Activated T-cell treated with anti-CD3 and anti-CD28 coated beads for 1 hour (primary cell): ENCODE results near the gene MALRD1.
"Not testable (repeated sequence)": the region's sequence is repeated elsewhere in the genome, so short reads cannot be mapped to it uniquely, and the experiment has no call there.

Experiments used
- DNase-seq: peaks from one replicate; pipeline ENCODE4 v3.0.0-alpha.2; 2020; ENCODE audit warnings: low read depth

Gene MALRD1

GRCh38 chr10:19498393-19499290, 450.0 kb downstream of the MALRD1 start:
- DNase-seq: no peak

DNA sequence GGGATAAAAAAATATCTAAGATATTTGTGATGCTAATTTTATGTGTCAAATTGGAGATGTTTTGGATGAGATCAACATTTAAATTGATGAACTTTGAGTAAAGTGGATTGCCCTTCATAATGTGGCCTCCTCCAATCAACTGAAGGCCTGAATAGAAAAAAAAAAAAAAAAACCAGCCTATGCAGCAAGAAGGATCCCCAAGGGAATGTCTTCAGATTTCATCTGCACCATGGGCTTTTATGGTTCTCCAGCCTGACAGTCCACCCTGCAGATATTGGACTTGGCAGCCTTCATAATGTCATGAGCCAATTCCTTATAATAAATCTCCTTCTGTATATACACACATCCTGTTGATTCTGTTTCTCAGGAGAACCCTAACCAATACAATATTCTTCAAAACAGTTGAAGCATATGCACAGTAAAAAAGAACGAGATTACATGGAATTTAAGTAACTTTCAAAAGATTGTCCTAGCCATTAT, 450.7 kb downstream of the MALRD1 start:
- no peak for DNase-seq

DNA sequence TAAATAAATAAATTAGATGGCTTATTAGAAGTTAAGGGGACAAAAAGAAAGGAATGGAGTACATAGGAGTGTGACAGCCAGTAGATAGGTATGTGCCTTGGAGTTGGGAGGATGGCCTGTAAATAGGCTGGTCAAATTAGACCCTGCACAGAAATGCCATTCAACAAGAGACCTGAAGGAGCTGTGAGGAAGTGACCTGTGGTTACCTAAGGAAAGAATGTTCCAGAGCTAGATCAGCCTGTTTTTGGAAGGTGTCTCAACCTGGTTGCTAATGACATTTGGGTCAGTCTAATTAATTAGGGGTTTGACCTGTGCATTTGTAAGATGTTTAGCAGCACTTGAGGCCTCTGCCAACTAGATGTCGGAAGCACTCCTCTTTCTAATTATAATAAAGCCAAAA, 452.4 kb downstream of the MALRD1 start:
- DNase-seq: no peak

DNA sequence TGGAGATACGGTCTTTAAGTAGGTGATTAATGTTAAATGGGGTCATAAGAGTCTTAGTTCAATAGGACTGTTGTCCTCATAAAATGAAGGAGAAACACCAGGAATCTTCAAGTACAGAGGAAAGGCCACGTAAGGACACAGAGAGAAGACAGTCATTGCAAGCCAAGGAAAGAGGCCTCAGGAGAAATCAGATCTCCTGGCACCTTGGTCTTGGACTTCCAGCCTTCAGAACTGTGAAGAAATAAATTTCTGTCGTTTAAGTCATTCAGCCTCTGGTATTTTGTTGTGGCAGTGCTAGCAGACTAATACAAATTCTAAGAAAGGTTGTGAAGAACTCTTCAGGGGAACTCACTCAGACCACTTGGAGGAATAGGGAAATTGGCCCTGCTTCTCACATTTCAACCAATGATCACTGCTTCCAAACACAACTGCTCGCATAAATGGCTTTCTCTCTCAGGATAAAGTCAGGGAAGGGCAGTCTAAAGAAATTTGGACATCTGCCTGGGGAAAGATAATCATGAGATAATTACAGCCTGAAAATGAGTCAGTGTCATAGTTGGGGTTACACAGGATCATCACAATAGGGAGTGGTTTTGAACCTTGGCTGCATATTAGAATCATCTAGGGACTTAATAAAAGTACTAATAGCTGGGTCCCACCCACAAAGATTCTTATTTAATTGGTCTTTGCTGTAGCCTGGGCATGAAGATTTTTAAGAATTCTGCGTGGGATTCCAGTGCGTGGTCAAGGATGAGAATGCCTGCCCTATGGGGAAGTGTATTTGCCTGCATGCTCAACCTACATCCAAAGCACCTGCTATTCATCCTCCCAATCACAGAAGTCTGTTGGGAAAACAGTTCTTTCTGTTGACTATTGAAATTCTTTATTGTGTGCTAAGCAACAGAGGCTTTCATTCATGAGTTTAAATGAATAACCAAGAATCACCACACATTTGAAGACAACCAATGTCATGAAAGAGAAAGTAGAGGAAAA, 457.0 kb downstream of the MALRD1 start:
- DNase-seq: no peak

- DNase-seq: not testable (repeated sequence)
Observed at GRCh38 chr10:19510005-19510732, 461.6 kb downstream of the MALRD1 start.

GRCh38 chr10:19518109-19518508, 469.5 kb downstream of the MALRD1 start:
- no peak for DNase-seq

DNA sequence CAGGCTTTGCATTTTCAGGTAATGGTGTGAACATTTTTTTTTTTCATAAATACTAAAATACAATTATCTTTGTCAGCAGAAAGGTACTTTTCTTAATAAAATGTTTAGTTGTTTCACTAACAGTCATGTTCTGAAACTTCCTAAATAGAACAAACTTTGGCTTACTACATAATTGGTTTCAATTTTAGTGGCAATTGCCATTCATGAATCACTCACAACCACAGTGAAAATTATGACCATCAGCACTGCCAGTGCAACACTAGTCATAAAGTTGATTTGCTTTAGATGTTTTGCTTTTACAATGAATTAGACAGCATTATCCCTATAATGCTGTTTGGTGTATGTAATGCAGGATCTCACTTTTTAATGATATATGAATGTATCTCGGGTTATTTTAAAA, 470.0 kb downstream of the MALRD1 start:
- DNase-seq: no peak

DNA sequence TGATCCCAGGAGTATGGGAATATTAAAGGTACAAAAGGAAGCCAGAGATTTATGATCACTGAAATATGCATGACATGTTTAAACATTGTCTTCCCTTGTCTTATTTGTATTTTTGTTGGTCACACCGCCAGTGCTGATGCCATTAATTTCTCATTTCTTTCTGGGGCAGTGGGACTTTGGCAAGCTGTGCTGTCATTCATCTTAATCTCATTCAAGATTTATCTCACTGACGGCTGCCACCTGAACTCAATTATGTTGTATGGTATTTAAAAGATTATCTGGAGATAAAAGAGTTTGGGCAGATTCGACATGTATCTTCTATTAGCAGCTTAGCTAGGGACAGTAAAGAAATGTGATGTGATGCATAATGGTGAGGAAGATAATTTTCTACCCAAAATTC, 482.7 kb downstream of the MALRD1 start:
- no peak for DNase-seq

- no peak for DNase-seq
Observed at GRCh38 chr10:19532411-19532810, 483.8 kb downstream of the MALRD1 start.

DNA sequence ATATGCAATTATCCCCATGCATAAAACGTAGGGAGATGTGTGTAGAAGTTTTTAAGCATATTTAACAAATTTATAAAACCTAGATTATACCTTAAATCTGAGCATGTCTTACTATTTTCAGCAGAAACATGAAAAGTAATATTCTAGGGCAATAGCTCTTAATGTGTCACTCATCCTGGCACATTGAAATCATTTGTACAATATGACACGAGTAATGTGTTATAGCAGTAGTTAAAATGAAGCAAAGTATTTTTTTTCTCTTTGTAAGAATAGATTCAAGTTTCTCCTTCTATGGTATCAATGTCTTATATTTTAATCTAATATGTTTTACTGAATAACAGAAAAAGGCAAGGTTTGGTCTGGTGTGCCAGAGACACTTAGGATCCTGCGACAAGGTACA, 492.7 kb downstream of the MALRD1 start:
- no peak for DNase-seq

GRCh38 chr10:19546224-19546623, 497.6 kb downstream of the MALRD1 start:
- no peak for DNase-seq

DNA sequence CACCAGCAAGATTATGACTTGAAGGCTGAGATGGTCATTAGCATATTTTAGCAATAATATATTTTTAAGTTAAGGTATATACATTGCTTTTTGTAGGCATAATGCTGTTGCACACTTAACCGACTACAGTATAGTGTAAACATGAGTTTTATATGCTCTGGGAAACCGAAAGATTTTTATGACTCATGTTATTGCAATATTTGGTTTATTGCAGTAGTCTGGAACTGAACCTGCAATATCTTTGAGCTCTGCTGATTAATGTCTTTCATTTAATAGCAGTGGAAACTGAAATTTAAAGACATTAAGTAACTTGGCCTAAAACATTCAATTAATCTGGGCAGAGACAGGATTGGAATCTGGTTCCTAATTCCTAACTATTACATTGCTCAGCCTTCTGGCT, 500.9 kb downstream of the MALRD1 start:
- no peak for DNase-seq

DNA sequence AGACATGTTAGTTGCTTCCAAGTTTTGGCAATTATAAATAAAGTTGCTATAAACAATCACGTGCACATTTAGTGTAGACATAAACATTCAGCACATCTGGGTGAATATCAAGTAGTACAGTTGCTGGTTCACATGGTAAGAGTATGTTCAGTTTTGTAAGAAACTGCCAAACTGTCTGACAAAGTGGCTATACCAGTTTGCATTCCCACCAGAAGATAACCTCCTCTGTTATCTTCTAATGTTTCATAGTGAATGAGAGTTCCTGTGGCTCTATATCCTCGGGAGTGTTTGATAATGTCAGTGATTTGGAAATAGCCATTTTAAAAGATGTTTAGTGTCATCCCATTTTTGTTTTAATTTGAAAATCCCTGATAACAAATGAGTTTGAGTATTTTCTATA, 508.1 kb downstream of the MALRD1 start:
- no peak for DNase-seq

- DNase-seq: no peak
Observed at GRCh38 chr10:19561181-19561580, 512.6 kb downstream of the MALRD1 start.

DNA sequence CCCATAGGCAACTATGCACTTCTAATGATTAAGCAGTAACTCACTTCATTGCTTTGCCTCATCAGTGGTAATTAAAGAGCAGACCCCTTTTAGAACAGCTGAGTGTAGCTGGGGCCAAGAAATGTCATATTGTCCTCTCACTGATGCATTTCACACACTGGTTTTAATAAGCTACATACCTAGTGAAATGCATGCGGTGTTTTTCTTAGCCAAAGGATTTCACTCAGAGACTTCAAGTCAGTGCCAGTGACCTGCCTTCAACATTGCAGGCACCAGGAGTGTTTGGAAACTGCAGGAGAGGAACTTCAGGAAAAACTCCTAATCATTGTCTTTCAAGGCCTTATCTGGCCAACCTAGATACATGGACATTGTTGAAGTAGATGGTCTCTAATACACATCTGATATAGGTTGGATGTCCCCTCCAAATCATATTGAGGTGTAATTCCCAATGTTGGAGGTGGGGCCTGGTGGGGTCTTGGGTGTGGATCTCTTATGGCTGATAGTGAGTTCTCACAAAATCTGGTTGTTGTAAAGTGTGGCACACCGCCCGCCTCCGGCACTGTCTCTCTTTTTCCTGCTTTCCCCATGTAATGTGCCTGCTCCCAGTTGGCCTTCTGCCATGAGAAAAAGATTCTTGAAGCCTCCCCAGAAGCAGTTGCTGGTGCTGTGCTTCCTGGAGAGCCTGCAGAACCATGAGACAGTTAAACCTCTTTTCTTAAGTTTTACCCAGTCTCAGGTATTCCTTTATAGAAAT, 515.0 kb downstream of the MALRD1 start:
- DNase-seq: no peak

GRCh38 chr10:19570120-19570519, 521.5 kb downstream of the MALRD1 start:
- no peak for DNase-seq

- DNase-seq: no peak
Observed at GRCh38 chr10:19570991-19571390, 522.4 kb downstream of the MALRD1 start.

GRCh38 chr10:19572056-19572455, 523.5 kb downstream of the MALRD1 start:
- no peak for DNase-seq

DNA sequence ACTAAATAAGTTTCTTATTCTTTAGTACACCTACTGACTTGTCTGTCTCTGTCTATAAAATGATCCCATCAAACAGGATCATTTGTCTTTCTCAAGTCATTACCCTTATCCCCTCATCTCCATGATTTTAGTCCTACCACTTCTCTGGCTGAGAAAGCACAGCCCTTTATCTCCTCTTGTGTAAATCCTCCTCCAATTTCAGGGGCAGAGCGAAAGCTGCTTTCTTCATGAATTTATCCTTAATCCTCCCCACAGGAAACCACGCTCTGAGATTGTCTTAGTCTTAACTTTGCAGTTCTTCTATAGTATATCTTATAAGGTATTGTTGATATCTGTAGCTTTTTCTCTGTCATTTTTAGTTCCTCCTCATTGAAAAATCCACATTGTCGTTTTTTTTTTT, 528.0 kb downstream of the MALRD1 start:
- DNase-seq: no peak

- no peak for DNase-seq
Observed at GRCh38 chr10:19577381-19577780, 528.8 kb downstream of the MALRD1 start.

- DNase-seq: no peak
Observed at GRCh38 chr10:19577807-19578206, 529.2 kb downstream of the MALRD1 start.
